Progenitor cell of endocrine pancreas (in vitro differentiated cells): ENCODE measurements around the gene TIMM17B. TPM values are rescaled to one million over a fixed set of nuclear protein-coding genes. Genes with fewer than 3 reads are reported as not detected.

ENCODE experiments used
- DNase-seq: peaks from one replicate; pipeline ENCODE4 v3.0.0; 2021; ENCODE audit warnings: low spot score; ENCODE audit not compliant: unreplicated experiment
- H3K27ac Mint-ChIP-seq: 2 replicates; pipeline ENCODE4 v1.8.0; 2021; ENCODE audit warnings: mild to moderate bottlenecking, moderate library complexity, mixed read lengths
- H3K27me3 Mint-ChIP-seq: 2 replicates; pipeline ENCODE4 v1.8.0; 2021; ENCODE audit warnings: mixed read lengths
- H3K36me3 Mint-ChIP-seq: 2 replicates; pipeline ENCODE4 v1.8.0; 2022; ENCODE audit warnings: mixed read lengths; ENCODE audit not compliant: insufficient read depth
- H3K4me1 Mint-ChIP-seq: 2 replicates; pipeline ENCODE4 v1.8.0; 2021; ENCODE audit warnings: low read depth, mixed read lengths
- H3K4me3 Mint-ChIP-seq: 2 replicates; pipeline ENCODE4 v1.8.0; 2021; ENCODE audit warnings: low read depth, mild to moderate bottlenecking, moderate library complexity, mixed read lengths
- H3K9me3 Mint-ChIP-seq: 2 replicates; pipeline ENCODE4 v1.8.0; 2021; ENCODE audit warnings: low read depth, mixed read lengths
- total RNA-seq: library from RNA; stranded (reverse); gene quantifications from 2 replicates; pipeline ENCODE4 v1.2.1, GENCODE V29; 2021
- TF ChIP-seq, protein P1 (sequence below): fragments of 200-600 bp; sonication (generic); IDR thresholded peaks from one replicate; pipeline ENCODE4 v1.5.0; 2021; ENCODE audit warnings: antibody characterized with exemption, mild to moderate bottlenecking; ENCODE audit not compliant: unreplicated experiment

The TIMM17B gene
- total RNA-seq, 1 donor from 2014 or later: 68.1 TPM

DNA sequence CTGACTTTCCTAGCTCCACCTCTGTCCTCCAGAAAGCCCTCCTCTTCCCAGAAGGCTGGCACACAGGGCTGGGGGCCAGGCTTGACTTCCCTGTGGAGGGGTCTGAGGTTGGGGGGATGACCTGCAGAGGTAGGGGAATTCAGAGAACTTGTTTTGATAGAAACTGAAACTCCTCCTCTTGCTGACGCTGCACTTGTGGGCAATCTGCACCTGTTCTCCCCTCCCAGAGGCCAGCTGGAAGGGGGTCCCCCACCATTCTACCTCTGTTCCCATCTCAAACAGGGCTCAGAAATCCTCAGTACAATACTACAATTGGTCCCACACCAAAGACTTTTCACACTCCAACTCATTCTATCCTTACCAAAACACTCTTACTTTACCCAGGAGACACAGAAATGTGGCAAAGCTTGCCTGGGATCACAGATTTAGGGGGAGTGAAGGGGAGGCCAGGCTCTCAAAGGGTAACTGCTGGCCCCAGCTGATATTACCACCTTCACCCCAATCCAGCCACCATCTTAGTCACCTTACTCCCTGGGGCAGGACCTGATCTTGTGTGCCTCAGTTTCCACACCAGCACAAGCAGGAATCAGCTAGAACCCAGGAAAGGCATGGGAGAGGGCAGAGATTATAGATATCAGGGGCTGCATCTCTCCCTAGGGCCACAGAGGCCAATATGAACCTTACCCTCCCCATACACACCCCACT lies 41.3 kb upstream of the TIMM17B start:
- Mint-ChIP-seq H3K4me3 (no peak overlapping the region), H3K9me3 (peaks cover 10% of the 10 kb centered on the region), H3K27ac (no peak overlapping the region), H3K27me3 (no peaks in the 10 kb centered on the region), H3K4me1 (no peaks in the 10 kb centered on the region), H3K36me3 (peaks cover 6% of the 10 kb centered on the region)
- no peak for DNase-seq
- TF ChIP-seq, protein P1, sequence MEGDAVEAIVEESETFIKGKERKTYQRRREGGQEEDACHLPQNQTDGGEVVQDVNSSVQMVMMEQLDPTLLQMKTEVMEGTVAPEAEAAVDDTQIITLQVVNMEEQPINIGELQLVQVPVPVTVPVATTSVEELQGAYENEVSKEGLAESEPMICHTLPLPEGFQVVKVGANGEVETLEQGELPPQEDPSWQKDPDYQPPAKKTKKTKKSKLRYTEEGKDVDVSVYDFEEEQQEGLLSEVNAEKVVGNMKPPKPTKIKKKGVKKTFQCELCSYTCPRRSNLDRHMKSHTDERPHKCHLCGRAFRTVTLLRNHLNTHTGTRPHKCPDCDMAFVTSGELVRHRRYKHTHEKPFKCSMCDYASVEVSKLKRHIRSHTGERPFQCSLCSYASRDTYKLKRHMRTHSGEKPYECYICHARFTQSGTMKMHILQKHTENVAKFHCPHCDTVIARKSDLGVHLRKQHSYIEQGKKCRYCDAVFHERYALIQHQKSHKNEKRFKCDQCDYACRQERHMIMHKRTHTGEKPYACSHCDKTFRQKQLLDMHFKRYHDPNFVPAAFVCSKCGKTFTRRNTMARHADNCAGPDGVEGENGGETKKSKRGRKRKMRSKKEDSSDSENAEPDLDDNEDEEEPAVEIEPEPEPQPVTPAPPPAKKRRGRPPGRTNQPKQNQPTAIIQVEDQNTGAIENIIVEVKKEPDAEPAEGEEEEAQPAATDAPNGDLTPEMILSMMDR: no peak

GRCh38 chrX:48937054-48937907 lies 39.7 kb upstream of the TIMM17B start:
- Mint-ChIP-seq H3K27me3 (no peaks in the 10 kb centered on the region), H3K27ac (no peak overlapping the region)

DNA sequence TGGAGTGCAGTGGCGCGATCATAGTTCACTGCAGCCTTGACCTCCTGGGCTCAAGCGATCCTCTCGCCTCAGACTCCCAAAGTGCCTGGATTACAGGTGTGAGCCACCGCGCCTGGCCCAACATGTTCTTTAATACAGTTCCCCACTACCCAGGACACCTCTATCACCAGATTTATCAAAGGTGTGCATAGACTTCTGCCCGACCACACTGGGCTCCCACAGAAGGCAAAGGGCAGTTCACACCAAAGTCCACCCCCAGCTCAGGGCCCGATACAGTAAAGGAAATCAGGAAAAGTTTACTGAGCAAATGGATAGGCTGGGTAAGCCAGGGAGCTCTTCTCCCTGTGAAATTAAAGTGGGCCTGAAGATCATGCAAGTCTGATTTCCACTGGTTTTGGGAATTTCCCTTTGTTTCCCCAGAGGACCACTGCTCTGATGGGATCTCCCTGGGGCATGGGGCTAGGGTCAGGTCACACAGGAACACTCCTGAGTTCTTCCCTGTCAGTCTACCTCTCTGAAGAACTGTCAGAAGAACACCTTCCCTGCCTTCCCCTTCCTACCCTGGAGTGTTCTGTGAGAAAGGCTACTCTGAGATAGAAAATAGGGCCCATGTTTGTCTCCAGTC lies 39.0 kb upstream of the TIMM17B start:
- Mint-ChIP-seq H3K9me3 (peaks cover 13% of the 10 kb centered on the region), H3K27ac (no peak overlapping the region), H3K4me3 (no peak overlapping the region), H3K27me3 (no peaks in the 10 kb centered on the region), H3K36me3 (peaks cover 9% of the 10 kb centered on the region), H3K4me1 (no peaks in the 10 kb centered on the region)
- DNase-seq: no peak
- TF ChIP-seq, protein P1: no peak

More at GRCh38 chrX:48937054-48937907, 39.7 kb upstream of the TIMM17B start:
- TF ChIP-seq, protein P1: no peak
- DNase-seq: no peak
- Mint-ChIP-seq H3K4me3 (no peak overlapping the region), H3K9me3 (peaks cover 13% of the 10 kb centered on the region), H3K4me1 (no peaks in the 10 kb centered on the region), H3K36me3 (peaks cover 9% of the 10 kb centered on the region)

DNA sequence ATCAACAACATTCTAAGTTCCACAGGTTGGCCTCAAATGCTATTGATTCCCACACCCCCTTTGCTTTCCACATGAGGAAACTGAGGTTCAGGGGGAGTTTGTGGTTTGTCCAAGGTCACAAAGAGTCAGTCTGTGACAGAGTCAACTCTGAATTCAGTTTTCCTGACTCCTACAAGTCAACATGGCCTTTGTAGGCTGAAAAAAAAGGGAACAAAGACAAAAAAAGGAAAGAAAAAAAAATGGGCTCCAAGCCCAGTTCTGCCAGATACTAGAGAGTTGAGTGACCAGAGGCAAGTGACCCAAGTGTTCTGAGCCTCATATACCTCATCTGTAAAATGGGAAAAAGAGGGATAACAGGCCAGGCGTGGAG lies 37.7 kb upstream of the TIMM17B start:
- H3K36me3 Mint-ChIP-seq: peaks cover 12% of the 10 kb centered on the region
- DNase-seq: no peak
- no peaks in the 10 kb centered on the region for H3K27me3 Mint-ChIP-seq
- peaks cover 13% of the 10 kb centered on the region for H3K9me3 Mint-ChIP-seq
- no peak overlapping the region for H3K4me3 Mint-ChIP-seq
- H3K4me1 Mint-ChIP-seq: no peaks in the 10 kb centered on the region
- TF ChIP-seq, protein P1: no peak
- H3K27ac Mint-ChIP-seq: no peak overlapping the region

DNA sequence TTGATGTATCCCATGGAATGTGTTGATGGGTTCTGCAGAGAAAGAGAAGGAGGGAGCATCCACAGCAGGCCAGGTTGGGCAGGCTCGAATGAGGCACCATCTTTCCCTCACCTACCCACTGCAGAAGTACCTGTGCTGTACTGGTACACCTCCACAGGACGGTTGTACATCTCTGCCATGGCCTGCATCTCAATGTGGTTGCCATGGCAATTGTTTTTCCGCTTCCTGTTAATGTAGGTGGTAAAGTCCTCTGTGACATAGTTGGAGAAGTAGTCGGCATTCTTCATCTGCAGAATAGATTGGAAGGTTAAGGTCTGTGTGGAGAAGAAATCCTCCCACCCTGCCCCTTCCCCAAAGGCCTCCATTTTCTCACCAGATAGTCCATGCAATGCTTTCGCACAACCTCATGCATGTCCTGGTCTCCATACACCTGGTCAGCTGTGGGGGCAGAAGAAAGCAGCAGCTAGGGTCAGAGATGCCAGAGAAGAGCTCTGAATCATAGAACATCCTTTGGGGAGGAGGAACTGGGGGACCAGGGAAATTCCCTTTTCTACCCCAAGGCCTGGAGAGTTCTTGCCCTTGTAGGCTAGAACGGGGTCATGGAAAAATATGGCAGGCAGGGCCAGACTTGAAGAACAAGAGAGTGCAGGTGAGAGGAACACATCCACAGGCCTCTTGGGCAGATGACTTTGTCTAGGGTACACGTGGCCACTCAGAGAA lies 37.2 kb upstream of the TIMM17B start:
- H3K36me3 Mint-ChIP-seq: peaks cover 13% of the 10 kb centered on the region
- no peaks in the 10 kb centered on the region for H3K27me3 Mint-ChIP-seq
- peaks cover 16% of the 10 kb centered on the region for H3K9me3 Mint-ChIP-seq
- TF ChIP-seq, protein P1: no peak
- DNase-seq: no peak
- H3K4me3 Mint-ChIP-seq: no peak overlapping the region
- no peaks in the 10 kb centered on the region for H3K4me1 Mint-ChIP-seq
- H3K27ac Mint-ChIP-seq: no peak overlapping the region
